GM12874 (cell line): ENCODE results near the gene SLC8A1.

Source experiments
- CTCF ChIP-seq: IDR thresholded peaks from 2 replicates; pipeline ENCODE4 v1.5.1; 2011; ENCODE audit warnings: low read depth, mild to moderate bottlenecking, control low read depth, low read length, moderate library complexity; ENCODE audit not compliant: insufficient read depth

The SLC8A1 gene

GRCh38 chr2:40310303-40310702 is 141.6 kb downstream of the SLC8A1 start:
- no peak for TF ChIP-seq CTCF

GRCh38 chr2:40304340-40304739 is 147.6 kb downstream of the SLC8A1 start:
- TF ChIP-seq CTCF, result no peak

GRCh38 chr2:40303746-40304145 is 148.1 kb downstream of the SLC8A1 start:
- TF ChIP-seq CTCF, result no peak

- TF ChIP-seq CTCF, result no peak
Measured at GRCh38 chr2:40302751-40303325, 149.1 kb downstream of the SLC8A1 start.

- TF ChIP-seq CTCF, result no peak
Measured at GRCh38 chr2:40300391-40300790, 151.5 kb downstream of the SLC8A1 start.

- no peak for TF ChIP-seq CTCF
Measured at GRCh38 chr2:40299781-40300180, 152.1 kb downstream of the SLC8A1 start.

GRCh38 chr2:40299173-40299572 is 152.7 kb downstream of the SLC8A1 start:
- TF ChIP-seq CTCF, result no peak

- TF ChIP-seq CTCF, result no peak
Measured at GRCh38 chr2:40298026-40298425, 153.9 kb downstream of the SLC8A1 start.
